ENCODE data around the gene SLK.

- TF ChIP-seq CTCF (IDR thresholded peaks at IDR 0.05) (no peak), POLR2A (IDR thresholded peaks at IDR 0.05; ENCODE audit: low read depth) (no peak), POLR2AphosphoS5 (IDR thresholded peaks at IDR 0.05) (no peak), EP300 (IDR thresholded peaks at IDR 0.05) (no peak)
Observed at GRCh38 chr10:104038537-104038936, 71.6 kb downstream of the SLK start.
